DOHH2 (cell line): ENCODE results near the gene CCDC171.

Experiments used
- H3F3A ChIP-seq: fragments of 200-600 bp; sonication (generic), shearing (Covaris generic); 2 replicates; pipeline ENCODE4 v1.6.0; 2016; ENCODE audit warnings: antibody characterized with exemption, mild to moderate bottlenecking; ENCODE audit not compliant: control insufficient read depth, insufficient read depth
- H3K27ac ChIP-seq: fragments of 200-600 bp; sonication (generic); 2 replicates; pipeline ENCODE4 v1.5.1; 2014; ENCODE audit warnings: low read depth, mild to moderate bottlenecking, low read length, moderate library complexity
- H3K27me3 ChIP-seq: fragments of 200-600 bp; sonication (generic); 2 replicates; pipeline ENCODE4 v1.6.1; 2014; ENCODE audit warnings: mild to moderate bottlenecking, low read length, mixed read lengths; ENCODE audit not compliant: control insufficient read depth
- H3K36me3 ChIP-seq: fragments of 200-600 bp; sonication (generic); 2 replicates; pipeline ENCODE4 v1.6.1; 2014; ENCODE audit warnings: mild to moderate bottlenecking, low read length, moderate library complexity, mixed read lengths; ENCODE audit not compliant: control insufficient read depth
- H3K4me1 ChIP-seq: fragments of 200-600 bp; sonication (generic); 2 replicates; pipeline ENCODE4 v1.6.1; 2014; ENCODE audit warnings: mild to moderate bottlenecking, low read length, mixed read lengths; ENCODE audit not compliant: control insufficient read depth
- H3K4me2 ChIP-seq: fragments of 200-600 bp; sonication (generic); 2 replicates; pipeline ENCODE4 v1.6.0; 2014; ENCODE audit warnings: mild to moderate bottlenecking, low read length, moderate library complexity
- H3K4me3 ChIP-seq: fragments of 200-600 bp; sonication (generic); 2 replicates; pipeline ENCODE4 v1.5.1; 2014; ENCODE audit warnings: mild to moderate bottlenecking, low read length, mixed read lengths
- H3K79me2 ChIP-seq: fragments of 200-600 bp; sonication (generic); 2 replicates; pipeline ENCODE4 v1.6.1; 2014; ENCODE audit warnings: mild to moderate bottlenecking, low read length, mixed read lengths; ENCODE audit not compliant: control insufficient read depth
- H3K9me2 ChIP-seq: fragments of 200-600 bp; sonication (generic); replicated peaks from 2 replicates; pipeline ENCODE4 v1.6.1; 2014; ENCODE audit warnings: mild to moderate bottlenecking, low read length, mixed read lengths; ENCODE audit not compliant: control insufficient read depth
- H3K9me3 ChIP-seq: fragments of 200-600 bp; sonication (generic); 2 replicates; pipeline ENCODE4 v1.6.1; 2014; ENCODE audit warnings: antibody characterized with exemption, low read length, mixed read lengths; ENCODE audit not compliant: control insufficient read depth, insufficient read depth
- H4K20me1 ChIP-seq: fragments of 200-600 bp; sonication (generic); 2 replicates; pipeline ENCODE4 v1.6.0; 2014; ENCODE audit warnings: low read depth, mild to moderate bottlenecking, antibody characterized with exemption, low read length, moderate library complexity; ENCODE audit not compliant: control insufficient read depth, insufficient read depth
- CTCF ChIP-seq: fragments of 200-600 bp; sonication (generic); IDR thresholded peaks from one replicate; pipeline ENCODE4 v1.5.1; 2014; ENCODE audit warnings: antibody characterized with exemption, mild to moderate bottlenecking, low read depth, low read length; ENCODE audit not compliant: poor library complexity, severe bottlenecking
- EZH2phosphoT487 ChIP-seq: fragments of 200-600 bp; sonication (generic); IDR thresholded peaks from 2 replicates; pipeline ENCODE4 v1.6.1; 2017; ENCODE audit warnings: borderline replicate concordance, mild to moderate bottlenecking, antibody characterized with exemption, low read length, moderate library complexity, mixed read lengths

CCDC171 gene

GRCh38 chr9:15552636-15553527 is at the start of gene CCDC171:
Gene CCDC171, plus strand, starts transcription at chr9:15553043. Its CDS starts 11,046 bp downstream, at chr9:15564089.
- H3K9me2 ChIP-seq: no peaks in the 10 kb centered on the region
- peaks cover 18% of the 10 kb centered on the region for H3K36me3 ChIP-seq
- H3K27ac ChIP-seq: peak within 1 kb of the TSS; percentile 97
- peak within 1 kb of the TSS; percentile 91 for H3K4me3 ChIP-seq
- no peaks in the 10 kb centered on the region for H4K20me1 ChIP-seq
- H3K27me3 ChIP-seq: no peaks in the 10 kb centered on the region
- H3F3A ChIP-seq: peaks cover 20% of the 10 kb centered on the region
- peak within 1 kb of the TSS; percentile 82 for H3K4me2 ChIP-seq
- TF ChIP-seq CTCF: no peak
- no peak for TF ChIP-seq EZH2phosphoT487
- H3K4me1 ChIP-seq: peaks cover 29% of the 10 kb centered on the region
- no peaks in the 10 kb centered on the region for H3K9me3 ChIP-seq
- H3K79me2 ChIP-seq: peaks cover 19% of the 10 kb centered on the region

- H3K79me2 ChIP-seq: peaks cover 98% of the 10 kb centered on the region
- peaks cover 25% of the 10 kb centered on the region for H4K20me1 ChIP-seq
- no peak overlapping the region for H3K4me2 ChIP-seq
These were observed 46.9 kb upstream of the CCDC171 start for GRCh38 chr9:15505921-15506320.

GRCh38 chr9:15509931-15510788 is 42.7 kb upstream of the CCDC171 start:
- Histone ChIP-seq H3K4me2 (peak overlapping the region; percentile 77), H3K9me2 (no peaks in the 10 kb centered on the region), H3K9me3 (no peaks in the 10 kb centered on the region), H3F3A (peaks cover 15% of the 10 kb centered on the region), H3K36me3 (peaks cover 53% of the 10 kb centered on the region), H3K27ac (peak overlapping the region; percentile 82), H3K4me3 (peak overlapping the region; percentile 78), H3K79me2 (peaks cover 56% of the 10 kb centered on the region), H3K27me3 (no peaks in the 10 kb centered on the region), H3K4me1 (peaks cover 59% of the 10 kb centered on the region), H4K20me1 (peaks cover 20% of the 10 kb centered on the region)
- TF ChIP-seq CTCF (no peak), EZH2phosphoT487 (no peak)

More at GRCh38 chr9:15505921-15506320, 46.9 kb upstream of the CCDC171 start:
- Histone ChIP-seq H3K27me3 (no peaks in the 10 kb centered on the region), H3K4me3 (no peak overlapping the region), H3K27ac (no peak overlapping the region), H3K4me1 (peaks cover 38% of the 10 kb centered on the region), H3K9me3 (no peaks in the 10 kb centered on the region), H3K36me3 (peaks cover 91% of the 10 kb centered on the region), H3F3A (no peaks in the 10 kb centered on the region), H3K9me2 (no peaks in the 10 kb centered on the region)
- TF ChIP-seq EZH2phosphoT487: no peak
- TF ChIP-seq CTCF: peak; percentile 42
